Fibroblast of skin of right quadriceps (primary cell): ENCODE data around the gene PPIF.

ENCODE experiments used
- DNase-seq: peaks from one replicate; pipeline ENCODE4 v3.0.0-alpha.2; 2013

Gene PPIF

GRCh38 chr10:79347226-79347893 lies at the start of gene PPIF:
PPIF (plus strand) TSS chr10:79347469; CDS start chr10:79347549, 80 bp downstream.
- DNase-seq: peak; percentile 90

GRCh38 chr10:79298403-79299244 lies 48.6 kb upstream of the PPIF start:
- peak; percentile 93 for DNase-seq

- DNase-seq: peak; percentile 32
Measured at GRCh38 chr10:79299397-79300241, 47.6 kb upstream of the PPIF start.

- no peak for DNase-seq
Measured at GRCh38 chr10:79300711-79301110, 46.6 kb upstream of the PPIF start.

GRCh38 chr10:79301754-79302530 lies 45.3 kb upstream of the PPIF start:
- DNase-seq: no peak

GRCh38 chr10:79303631-79304478 lies 43.4 kb upstream of the PPIF start:
- no peak for DNase-seq

GRCh38 chr10:79304479-79305087 lies 42.7 kb upstream of the PPIF start:
- DNase-seq: no peak

- no peak for DNase-seq
Measured at GRCh38 chr10:79305515-79305914, 41.8 kb upstream of the PPIF start.

GRCh38 chr10:79305988-79306387 lies 41.3 kb upstream of the PPIF start:
- no peak for DNase-seq

GRCh38 chr10:79306644-79307220 lies 40.5 kb upstream of the PPIF start:
- no peak for DNase-seq

- DNase-seq: no peak
Measured at GRCh38 chr10:79308016-79308415, 39.3 kb upstream of the PPIF start.

- DNase-seq: no peak
Measured at GRCh38 chr10:79308969-79309665, 38.2 kb upstream of the PPIF start.

- no peak for DNase-seq
Measured at GRCh38 chr10:79310200-79310865, 36.9 kb upstream of the PPIF start.

GRCh38 chr10:79310911-79311573 lies 36.2 kb upstream of the PPIF start:
- DNase-seq: no peak

- DNase-seq: no peak
Measured at GRCh38 chr10:79311581-79312407, 35.5 kb upstream of the PPIF start.

- no peak for DNase-seq
Measured at GRCh38 chr10:79312601-79313187, 34.6 kb upstream of the PPIF start.

GRCh38 chr10:79313320-79313719 lies 33.9 kb upstream of the PPIF start:
- DNase-seq: no peak
